ENCODE results near the gene HOXA7. TPM values are rescaled to one million over a fixed set of nuclear protein-coding genes. Genes with fewer than 3 reads are reported as not detected.

Gene HOXA7
- polyA plus RNA-seq, 10 donors: 0.84 to 12.3 (median 5.6) TPM

DNA sequence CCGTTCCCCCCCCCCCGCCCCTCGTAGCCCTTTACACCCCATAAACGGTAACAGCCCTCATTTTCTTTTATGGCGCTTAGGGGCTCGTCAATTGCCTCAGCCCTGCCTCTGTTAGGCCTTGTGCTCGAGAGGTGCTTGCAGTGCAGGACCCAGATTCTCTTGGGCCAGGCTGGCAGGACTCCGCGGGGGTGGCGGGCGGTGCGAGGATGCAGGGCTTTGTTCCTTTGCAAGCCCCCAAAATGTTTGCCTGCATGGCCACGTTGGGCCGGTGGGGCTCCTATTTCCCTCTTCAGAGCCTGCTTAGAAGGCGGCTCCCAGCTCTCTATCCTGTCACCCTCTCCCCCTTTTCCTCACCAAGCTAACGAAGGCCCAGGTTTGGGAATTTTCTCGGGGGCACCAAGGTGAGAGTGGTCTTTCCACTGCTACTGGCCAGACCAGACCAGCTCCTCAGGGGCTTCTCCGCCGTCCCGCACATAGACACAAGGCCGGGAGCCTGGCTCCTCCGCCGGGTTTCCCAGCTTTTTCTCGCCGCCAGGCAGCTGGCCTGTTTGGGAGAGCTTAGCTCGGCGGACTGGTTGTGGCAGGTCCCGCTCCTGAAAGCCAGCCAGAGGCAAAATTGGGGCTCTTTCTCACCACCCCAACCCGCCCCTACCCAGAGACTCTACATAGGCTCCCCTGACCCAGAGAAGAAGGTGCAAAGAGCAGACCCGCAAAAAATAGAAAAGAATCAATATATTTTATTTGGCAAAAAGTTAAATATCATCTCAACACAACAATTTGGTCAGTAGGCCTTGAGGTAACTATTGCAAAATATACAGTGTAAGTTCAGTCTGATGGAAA lies 5.5 kb upstream of the HOXA7 start:
- peak in 1 of 3 donors; percentile 86 for DNase-seq

DNA sequence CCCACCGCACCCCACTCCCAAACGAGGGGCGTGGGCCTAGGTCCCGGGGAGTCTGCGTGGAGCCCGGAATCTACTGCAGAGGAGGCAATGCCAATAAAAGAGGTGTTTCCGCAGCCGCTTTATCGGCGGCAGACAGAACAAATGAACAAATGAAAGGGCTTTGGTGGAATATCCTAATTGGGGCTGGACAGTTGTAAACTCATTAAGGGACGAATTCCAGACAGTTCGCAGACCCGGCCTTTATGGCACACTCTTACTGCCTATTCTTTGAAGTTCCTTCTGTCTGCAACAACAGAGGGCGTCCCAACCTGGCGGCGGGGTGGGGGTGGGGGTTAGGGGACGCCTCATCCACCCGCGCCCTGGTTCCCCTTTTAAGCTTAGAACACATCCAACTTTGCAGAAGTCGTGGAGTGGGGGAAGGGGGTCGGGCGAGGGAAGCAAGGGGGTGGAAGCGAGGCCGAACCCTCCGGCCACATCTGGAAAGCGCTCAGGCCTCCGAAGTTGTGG lies 4.8 kb upstream of the HOXA7 start:
- DNase-seq: peak in 1 of 3 donors; percentile 41

DNA sequence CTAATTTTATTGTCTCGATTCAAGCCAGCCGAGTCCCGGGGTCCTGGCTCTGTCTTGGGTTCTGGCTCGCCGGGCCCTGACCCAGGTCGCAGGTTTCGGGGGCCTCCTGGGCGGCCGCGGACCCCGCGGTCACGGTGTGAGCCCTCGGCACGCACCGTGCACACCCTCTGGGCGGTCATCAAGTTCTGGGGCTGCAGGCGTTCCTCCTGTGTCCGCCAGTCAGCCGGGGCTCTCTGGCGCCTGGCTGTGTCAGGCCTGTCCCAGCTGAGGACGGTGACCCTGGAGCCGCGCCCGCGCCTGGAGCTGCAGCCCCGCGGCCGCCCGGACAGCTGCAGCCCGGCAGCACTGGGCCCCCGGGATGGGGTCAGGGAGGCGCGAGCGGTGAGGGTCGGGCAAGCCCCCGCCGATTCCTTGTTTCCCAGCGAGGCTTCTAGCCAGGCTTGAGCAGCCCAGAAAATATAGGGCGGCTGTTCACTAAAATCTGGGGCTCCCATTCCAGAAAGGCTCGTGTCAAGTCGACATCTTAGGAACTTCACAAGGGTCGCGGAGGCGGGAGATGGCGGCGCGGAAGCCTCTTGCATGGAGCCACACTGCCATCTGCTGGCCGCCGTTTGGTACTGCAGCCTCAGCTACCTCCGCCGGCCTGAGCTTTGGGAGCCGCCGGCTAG lies 4.2 kb upstream of the HOXA7 start:
- DNase-seq: peak; percentile 88 to 97 (median 92)

DNA sequence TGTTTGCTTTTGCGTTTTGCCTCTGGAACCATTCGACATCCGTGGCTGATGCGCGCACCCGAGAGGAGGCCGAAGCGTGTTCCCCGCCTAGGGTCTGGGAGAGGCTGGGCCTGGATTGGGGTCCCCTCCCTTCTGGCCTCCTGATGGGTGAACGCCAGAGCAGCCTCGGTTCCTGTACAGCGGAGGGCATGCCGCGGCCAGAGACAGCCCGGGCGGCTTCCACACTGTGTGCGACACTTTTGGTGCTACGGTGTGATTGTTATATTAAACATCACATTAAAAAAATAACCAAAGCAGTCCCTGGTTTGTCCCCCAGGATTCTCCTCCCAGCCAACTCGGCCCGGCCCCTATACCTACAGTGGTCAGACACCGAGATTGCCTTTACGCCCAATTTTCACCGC lies 3.7 kb upstream of the HOXA7 start:
- DNase-seq: peak in 2 of 3 donors; percentile 32 to 76

DNA sequence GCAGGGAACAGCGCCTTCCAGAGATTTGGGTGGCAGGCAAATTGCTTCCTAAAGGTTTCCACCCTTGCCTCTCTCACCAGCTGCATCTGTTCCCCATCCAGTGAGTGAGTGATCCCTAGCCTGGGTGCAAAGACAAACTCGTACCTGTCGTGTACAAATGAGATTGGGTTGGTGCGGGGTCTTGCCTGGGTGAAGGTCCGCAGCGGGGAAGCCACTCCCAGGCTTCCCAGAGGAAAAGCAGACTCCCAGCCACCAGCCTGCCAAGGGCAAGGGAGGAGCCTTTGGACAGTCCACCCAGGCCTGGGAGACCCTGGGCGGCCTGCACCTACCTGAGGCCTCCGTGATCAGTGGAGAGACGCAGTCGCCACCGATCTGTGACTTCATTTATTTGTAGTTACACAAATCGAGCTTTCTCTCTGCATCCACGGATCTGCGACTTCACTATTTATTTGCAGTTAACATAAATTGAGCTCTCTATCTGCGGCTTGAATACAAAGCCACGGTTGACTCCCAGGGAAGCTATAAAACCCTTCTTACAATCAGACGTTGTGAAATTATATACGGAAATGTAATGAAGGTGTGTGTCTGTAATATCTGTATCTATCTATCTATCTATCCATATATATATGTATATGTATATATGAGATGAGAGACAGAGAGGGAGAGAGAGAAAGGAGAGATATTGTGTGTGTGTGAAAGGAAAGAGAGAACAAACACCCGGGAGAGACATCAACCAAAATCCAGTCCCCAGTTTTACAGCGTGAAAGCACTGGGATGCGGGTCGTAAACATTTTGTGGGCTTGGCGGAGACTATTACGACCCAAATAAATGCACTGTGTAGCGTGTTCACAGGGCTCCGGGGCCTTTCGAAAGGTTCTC lies 3.0 kb upstream of the HOXA7 start:
- no peak for DNase-seq

DNA sequence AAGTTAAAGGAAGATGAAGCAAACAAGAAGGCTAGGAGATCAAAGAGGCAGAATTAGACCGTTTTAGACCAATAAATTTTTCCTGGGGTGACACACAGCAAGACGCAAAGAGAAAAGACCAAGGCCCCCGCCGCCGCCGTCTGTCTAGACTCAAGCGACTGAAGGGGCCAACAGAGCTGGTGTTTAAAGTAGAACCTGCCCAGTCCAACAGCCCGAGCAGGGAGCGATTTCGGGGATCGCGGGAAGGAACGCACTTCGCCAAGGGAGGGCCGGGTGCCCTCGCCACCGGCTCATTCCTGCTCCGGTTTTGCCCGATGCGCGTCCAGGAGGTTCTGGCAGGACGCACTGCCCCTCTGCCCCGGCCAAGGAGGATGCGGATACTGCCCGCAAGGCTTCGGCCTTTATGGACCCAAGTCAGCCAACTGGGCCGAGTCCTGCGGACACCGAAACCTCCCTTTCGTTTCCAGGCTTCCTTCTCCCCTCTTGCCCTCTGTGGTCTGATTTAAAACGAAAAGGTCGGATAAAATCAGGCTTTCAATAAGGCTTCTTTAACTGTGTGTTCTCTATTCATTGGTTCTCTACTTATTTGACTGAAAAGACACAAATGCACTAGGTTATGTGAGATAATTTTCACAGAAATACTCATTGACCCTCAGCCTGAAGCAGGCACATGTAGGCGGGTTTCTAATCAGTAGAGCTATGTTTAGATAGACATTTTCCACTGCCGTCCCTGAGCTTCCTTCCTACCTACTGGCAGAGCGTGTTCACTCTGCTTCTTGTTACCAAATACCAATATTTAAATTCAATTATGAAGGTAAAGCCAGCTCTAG lies 2.2 kb upstream of the HOXA7 start:
- no peak for DNase-seq

DNA sequence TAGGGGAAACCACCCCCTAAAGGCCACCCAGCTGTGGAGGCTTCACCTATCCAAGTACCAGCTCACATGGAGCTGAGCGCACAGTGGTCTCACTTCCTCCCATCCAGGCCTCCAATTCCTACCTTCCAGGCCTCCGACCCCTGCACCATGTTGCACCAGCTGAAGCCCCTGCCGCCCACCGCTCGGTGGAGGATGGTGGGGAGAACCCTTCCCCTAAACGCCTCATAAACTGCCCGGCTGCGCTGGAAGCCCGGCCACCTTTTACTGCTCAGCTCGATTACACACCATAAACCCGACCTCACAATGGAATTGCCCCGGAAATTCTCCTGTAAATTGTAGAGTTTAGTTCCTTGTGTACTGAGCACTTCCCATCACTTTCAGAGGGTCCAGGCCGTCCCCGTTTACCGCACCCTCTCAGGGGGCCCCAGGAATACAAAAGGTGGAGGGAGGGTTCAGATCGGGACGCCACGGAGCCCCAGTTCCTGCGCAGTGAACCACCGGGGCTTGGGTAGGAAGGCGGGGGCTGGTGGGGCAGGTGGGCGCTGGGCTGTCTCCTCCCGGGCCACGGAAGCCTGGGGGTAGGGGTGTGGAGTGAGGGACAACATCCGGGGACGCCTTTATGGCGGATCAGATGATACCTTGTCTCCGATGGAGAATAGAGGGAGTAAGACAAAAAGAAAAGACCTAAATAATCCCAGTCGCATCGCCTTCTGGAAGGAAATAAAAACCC lies 1.4 kb upstream of the HOXA7 start:
- DNase-seq: no peak

DNA sequence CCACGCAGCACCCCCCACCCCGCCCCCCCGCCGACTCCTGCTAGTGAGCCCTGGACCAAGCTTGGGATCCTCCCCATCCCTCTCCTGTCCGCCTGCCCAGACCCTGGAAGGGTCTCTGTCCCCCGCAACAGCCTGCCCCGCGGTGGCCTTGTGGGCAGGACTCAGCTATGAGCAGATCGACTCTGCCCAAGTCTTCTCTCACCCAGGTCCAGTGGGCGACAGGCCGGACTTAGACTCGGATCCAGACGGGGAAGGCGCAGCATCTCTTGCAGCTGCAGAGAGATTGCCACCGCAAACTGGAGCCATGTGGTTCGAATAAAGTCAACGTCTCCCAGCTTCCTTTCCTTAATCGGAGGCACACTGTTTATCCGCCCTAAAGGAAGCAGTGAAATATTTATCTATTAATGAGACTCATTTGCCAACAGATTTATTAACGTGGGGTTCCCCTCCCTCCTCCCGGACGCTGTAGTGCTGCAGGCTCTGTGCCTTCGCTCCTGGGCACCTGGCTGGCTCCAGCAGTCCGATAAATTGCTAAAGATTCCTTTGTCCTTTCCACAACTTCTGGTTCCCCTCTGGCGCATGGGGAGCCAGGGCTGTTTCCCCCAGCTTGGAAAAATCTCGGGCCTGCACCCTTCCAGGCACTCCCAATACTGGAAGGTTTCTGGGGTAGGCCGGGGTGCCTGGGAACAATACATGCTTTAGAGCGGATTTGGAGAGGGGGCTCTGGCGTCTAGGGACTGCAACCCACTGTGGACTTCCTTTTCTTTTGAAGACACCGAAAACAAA lies 634 bp upstream of the HOXA7 start:
- peak in 1 of 3 donors; percentile 75 for DNase-seq

DNA sequence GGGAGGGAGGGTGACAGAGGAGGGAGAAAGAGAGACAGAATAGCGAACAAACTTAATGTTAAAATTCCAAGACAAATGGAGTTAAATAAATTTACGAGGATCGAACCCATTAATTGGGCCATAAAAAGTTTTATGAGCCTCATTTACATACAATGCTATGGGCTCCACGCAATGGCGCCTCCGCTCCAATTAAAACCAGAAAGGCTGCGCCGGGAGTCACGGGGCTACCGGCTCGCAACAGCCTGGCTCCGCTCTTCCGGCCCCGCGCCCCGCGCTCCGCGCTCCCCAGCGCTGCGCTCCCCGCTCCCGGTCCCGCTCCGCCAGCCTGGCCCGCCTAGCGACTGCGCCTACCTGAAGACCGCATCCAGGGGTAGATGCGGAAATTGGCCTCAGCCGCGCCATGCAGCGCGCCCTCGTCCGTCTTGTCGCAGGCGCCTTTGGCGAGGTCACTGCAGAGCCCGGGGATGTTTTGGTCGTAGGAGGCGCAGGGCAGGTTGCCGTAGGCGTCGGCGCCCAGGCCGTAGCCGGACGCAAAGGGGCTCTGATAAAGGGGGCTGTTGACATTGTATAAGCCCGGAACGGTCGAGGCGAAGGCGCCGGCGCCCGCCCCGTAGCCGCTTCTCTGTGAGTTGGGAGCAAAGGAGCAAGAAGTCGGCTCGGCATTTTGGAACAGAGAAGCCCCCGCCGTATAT lies 513 bp downstream of the HOXA7 start:
- peak in 2 of 3 donors; percentile 46 to 92 for DNase-seq

DNA sequence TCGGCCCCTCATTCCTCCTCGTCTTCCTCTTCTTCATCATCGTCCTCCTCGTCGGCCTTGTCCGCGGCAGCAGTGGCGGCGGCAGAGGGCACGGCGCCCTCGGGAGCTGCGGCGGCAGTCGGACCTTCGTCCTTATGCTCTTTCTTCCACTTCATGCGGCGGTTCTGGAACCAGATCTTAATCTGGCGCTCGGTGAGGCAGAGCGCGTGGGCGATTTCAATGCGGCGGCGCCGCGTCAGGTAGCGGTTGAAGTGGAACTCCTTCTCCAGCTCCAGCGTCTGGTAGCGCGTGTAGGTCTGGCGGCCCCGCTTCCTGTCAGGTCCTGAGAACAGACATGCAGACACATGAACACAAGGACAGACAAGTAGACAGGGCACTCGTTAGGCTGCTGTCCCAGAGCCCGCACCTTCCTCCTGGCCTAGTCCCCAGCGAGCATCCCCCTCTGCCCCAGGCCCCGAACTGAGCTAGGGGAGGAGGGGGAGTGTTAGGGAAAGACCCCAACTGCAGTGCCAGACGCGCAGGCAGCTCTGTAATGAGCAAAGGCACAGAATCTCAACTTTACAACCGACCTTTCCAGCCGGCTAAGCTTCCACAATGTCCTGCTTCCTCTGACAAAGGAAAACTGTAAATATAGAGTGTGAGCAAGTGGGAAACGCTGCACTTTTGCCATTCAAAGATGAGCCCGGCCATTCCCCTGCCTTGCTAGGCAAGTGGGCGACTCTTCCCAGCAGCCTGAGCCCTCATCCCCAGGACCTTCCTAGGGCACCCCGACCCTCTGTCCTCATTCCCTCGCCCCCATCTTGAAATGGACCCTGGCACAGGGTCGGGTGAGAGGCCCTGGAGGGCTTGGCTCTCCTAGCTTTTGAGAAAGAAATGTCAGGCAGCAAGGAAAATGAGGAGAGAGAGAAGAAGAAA lies 1.3 kb downstream of the HOXA7 start:
- peak in 1 of 3 donors; percentile 66 for DNase-seq

DNA sequence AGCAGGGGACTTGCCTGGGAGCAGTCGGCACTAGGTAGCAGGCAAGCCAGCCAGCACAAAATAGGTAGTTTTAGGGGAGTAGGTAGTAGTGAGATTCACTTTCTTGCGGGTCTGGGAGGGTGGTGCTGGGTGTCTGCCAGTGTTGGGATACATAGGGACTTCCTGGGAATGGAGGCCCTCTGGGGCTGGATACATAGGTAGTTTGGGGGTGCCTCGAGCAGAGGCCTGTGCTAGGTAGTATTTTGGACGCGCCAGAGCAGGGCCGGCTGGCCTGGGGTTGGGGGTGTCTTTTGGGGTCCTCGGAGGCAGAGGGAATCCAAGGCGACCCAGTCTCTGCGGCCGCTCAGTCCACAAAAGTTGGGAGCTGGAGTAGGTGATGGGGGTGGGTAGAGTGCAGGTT lies 2.1 kb downstream of the HOXA7 start:
- no peak for DNase-seq

DNA sequence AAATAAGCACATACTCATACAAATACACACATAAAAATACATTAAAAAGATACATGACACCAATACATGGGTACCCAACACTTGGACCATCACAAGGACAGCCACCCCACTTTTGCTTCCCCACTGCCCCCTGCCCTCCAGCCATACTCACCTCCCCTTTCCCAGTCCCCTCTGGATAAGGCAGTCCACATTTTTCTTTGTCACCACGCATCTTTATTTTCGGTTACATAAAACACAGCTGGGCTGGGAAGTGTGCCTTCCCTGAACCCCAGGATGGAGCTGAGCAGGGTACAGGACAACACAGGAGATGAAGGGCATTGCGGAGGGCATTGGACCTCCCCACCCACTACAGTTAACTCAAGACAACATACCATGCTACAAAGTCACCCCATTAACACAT lies 2.9 kb downstream of the HOXA7 start:
- DNase-seq: no peak

DNA sequence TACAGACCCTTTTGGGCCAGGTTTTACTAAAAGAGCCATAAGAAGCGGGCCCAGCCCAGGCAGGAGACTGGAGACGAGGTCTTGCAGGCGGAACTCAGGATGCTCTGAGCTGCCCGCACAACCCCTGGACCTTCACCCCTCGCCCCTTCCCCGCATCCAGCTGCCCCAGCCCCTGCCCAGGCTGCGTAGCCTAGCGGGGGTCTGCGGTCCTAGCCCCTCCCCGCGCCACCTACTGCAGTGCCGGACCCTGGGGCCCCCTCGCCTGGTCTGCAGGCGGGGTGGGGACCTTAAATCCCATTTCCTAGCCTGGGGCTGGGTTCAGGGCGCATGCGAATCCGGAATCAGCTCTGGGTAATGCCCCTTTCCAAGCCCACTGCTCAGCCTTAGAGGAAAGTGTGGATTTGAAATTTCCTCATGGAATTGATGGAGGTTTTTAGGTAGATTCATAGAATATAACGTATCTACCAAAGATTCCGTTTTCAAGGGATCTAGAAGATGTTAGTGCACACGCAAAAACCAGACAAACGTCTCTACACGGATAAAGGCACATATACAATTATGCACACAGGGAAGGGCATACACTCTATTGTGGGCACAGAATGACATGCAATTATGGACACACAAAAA lies 3.5 kb downstream of the HOXA7 start:
- no peak for DNase-seq

DNA sequence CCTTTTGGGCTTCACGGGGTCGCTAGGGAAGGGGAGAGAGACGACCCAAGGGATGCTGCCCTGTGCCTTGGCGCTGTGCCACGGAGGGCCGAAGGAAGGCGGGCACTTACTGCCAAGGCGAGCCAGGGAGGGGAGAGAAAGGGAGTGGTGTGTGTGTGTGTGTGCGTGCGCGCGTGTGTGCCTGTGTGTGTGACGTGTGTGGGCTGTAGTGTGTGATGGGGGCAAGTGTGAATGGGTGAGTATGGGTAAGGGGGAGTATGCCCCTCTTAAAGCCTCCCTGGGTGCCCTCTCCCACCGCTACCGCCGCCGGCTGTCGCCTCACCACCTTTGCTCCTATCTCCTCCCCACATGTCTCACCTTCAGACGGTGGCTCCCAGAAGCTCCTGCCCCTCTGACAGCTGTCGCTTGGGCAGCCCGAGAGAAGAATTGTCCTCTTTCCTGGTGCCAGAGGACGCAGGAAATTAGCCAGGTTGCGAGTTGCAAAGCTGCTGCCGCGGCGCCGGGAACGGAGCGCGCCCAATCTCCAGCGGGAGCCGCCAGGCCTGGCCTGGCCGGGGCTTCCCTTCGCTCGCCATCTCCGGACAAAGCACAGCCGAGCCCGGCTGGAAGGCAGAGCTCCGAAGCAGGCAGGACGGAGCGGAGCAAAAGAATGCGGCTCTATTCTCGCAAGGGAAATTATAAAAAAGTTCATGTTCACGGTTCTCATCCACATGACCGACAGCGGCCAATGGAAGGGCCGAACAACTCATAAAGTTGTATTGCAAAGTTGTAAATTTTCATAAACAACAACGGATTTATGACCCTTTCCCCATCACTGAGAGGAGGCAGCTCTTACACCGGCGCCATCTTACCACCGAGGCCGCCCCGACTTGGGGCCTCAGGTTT lies 4.3 kb downstream of the HOXA7 start, which contains the start of gene HOXA3:
Gene HOXA3, minus strand, starts transcription at position 653 of the 885 bp plus-strand sequence. CDS start 41,943 bp downstream, outside the sequence.
- DNase-seq: peak in 2 of 3 donors; percentile 76 to 94

DNA sequence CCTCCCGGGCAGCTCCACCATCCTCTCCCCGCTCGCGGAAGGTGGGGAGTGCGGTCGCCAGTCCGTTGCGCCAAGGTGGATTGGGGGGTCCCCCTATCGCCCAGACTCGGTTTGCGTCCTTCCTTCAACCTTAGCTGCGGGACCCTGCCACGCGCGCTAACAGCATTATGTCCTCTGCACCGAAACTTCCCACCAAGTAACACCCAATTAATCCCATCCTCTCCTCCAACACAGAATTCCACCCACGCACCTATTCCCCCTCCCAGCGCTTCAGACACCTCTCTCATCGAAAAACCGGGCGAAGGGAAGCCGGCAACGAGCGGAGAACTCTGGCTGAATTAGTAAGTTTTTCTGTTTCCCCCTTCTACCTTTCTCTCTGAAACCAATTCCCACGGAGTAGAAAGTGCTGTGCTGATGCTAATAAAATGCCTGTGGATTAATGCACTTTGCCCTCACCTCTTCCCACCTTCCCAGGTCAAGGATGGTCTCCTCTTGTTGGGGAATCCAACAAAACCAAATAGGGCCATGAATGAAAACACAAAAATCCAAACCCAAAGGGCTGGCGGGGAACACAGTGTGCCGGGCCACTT lies 5.0 kb downstream of the HOXA7 start:
- DNase-seq: no peak

Data from muscle of back (tissue), 11 donors.